Ecto neural progenitor cell (in vitro differentiated cells): Measurements from ENCODE around the gene QRICH2.
"Not testable (repeated sequence)": the region's sequence is repeated elsewhere in the genome, so short reads cannot be mapped to it uniquely, and the experiment has no call there.

Source experiments
- DNase-seq: peaks from one replicate; pipeline ENCODE4 v3.0.0-alpha.2; 2018; ENCODE audit warnings: low spot score

Gene QRICH2

GRCh38 chr17:76331083-76331482 is 23.0 kb upstream of the QRICH2 start:
- DNase-seq = no peak

- DNase-seq = no peak
These were observed 21.6 kb upstream of the QRICH2 start for GRCh38 chr17:76329664-76330063.

DNA sequence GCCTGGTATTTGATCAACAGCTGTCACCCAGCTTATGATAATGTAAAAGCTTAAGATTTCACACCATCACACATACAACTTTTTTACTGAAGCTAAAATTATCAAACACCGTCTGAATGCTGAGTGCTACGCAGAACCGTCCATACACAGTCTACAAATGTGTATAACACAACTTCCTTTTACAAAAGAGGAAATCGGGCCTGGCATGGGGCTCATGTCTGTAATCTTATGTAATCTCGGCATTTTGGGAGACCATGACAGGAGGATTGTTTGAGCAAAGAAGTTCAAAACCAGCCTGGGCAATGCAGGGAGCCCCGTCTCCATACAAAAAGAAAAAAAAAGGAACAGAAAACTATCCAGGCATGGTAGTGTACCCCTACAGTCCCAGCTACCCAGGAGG is 19.6 kb upstream of the QRICH2 start:
- no peak for DNase-seq

DNA sequence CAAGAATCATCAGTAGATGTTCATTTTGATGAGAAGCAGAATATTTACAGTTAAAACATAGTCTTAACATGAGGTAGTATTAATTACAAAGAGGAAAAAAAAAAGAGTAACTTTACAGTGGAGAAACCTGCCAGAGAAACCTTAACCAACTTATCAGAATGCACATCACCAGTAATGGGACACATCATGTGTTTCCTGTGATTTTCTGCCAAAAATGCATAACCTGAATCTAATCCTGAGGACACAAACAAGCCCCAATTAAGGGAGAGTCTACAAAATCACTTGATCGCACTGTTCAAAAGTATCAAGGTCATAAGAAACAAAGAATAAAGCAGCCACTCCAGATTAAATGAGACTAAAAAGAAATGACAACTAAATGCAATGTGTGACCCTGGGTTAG is 18.2 kb upstream of the QRICH2 start:
- no peak for DNase-seq

DNA sequence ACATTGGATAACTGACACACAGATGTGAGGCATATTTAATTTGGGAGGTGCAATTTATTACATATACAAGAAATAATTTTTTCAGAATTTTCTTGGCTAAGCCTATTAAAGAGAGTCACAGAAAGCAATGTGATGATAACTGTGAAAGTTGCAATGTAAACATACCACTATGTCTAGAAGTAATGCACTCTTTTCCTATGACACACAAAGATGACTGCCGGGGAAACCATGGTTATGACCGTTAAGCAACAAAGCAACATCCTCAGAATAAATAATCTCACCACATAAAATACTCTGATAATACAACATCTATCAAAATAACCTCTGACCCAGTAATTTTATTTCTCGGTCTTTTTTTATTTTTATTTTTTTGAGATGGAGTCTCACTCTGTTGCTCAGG is 10.5 kb upstream of the QRICH2 start:
- no peak for DNase-seq

DNA sequence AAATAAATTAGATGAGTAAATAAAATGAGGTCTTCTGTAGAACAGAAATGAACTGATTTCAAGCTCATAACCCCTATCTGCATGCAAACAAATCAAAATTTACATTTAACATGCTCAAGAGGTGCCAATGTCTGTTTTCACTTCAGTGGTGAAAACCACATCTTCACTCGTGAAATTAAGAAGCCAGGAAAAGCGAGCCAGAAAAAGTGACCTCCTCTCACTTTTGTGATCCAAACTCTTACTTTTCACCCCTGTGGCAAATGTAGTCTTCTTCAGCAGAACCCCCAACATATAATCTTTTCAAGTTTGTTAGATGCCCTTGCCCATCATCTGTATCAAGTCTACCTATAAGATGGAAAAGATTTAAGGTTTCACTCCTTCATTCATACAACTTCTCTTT is 9.5 kb upstream of the QRICH2 start:
- DNase-seq = no peak

GRCh38 chr17:76314392-76315227 is 6.5 kb upstream of the QRICH2 start:
- no peak for DNase-seq

GRCh38 chr17:76312735-76313134 is 4.7 kb upstream of the QRICH2 start:
- no peak for DNase-seq

- no peak for DNase-seq
These were observed 1.4 kb upstream of the QRICH2 start for GRCh38 chr17:76309461-76309860.

- no peak for DNase-seq
These were observed 644 bp downstream of the QRICH2 start for GRCh38 chr17:76307299-76307965.

DNA sequence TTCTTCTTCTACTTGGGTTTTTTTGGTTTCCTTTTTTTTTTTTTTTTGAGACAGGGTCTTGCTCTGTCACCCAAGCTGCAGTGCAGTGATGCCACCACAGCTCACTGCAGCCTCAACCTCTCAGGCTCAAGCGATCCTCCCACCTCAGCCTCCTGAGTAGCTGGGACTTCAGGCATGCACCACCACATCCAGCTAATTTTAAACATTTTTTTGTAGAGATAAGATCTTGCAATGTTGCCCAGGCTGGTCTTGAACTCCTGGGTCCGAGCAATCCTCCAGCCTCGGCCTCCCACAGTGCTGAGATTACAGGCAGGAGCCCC is 3.0 kb downstream of the QRICH2 start:
- not testable (repeated sequence) for DNase-seq

- no peak for DNase-seq
These were observed 3.6 kb downstream of the QRICH2 start for GRCh38 chr17:76304226-76305134.

- DNase-seq = no peak
These were observed 10.6 kb downstream of the QRICH2 start for GRCh38 chr17:76297436-76297835.

GRCh38 chr17:76296889-76297288 is 11.2 kb downstream of the QRICH2 start:
- no peak for DNase-seq

GRCh38 chr17:76296186-76296585 is 11.9 kb downstream of the QRICH2 start:
- DNase-seq = no peak

DNA sequence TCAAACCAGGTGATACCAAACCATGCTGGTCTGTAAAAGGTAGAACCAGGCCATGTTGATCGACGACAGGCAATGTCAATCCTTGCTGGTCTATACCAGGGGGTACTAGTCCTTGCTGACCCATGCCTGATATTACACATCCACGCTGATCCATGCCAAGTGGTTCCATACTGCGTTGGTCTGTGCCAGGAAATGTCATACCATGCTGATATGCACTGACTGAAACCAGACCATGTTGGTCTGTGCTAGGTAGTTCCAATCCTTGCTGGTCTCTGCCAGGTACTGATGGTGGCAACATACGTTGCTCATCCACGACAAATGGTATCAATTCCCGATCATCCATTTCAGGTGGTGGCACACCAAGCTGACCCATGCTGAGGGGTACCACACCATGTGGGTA is 15.0 kb downstream of the QRICH2 start:
- DNase-seq = no peak

GRCh38 chr17:76292567-76292966 is 15.5 kb downstream of the QRICH2 start:
- DNase-seq = no peak

DNA sequence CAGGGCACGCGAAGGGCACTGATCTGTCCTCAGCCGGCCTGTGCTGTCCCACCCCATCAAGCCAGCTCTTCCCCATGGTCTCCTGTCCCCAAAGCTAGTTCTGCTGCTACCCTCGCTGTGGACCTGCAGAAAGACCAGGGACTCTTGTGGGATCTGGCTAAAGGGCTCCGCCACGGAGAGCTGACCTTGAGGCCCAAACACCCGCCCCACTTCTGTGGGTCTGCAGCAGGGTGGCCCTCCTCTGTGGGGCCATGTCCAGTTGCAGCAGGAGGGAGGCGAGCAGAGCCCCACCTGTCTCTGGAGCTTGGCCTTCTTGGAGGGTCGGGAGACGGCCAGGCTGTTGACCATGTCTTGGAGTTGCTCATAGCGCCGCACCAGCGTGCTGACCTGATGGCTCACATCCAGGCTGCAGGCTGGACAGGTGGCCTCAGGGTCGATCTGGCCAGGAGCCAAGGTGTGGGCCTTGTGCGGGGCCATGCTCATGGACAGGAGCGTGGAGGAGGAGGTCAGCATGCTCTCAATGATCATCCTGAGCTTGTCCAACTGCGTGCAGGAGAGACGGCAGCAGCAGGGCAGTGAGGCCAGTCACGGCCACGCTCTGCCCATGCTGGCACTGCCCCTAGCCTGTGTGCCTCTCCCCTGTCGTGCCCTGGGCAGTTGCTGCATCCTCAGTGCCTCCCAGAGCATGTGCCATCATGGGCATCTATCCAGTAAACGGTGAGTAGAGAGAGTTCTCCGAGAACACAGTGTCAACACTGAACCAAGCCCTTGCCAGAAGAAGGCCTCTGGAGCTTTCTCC is 26.3 kb downstream of the QRICH2 start:
- DNase-seq = peak; percentile 47

GRCh38 chr17:76280650-76281049 is 27.4 kb downstream of the QRICH2 start:
- no peak for DNase-seq

DNA sequence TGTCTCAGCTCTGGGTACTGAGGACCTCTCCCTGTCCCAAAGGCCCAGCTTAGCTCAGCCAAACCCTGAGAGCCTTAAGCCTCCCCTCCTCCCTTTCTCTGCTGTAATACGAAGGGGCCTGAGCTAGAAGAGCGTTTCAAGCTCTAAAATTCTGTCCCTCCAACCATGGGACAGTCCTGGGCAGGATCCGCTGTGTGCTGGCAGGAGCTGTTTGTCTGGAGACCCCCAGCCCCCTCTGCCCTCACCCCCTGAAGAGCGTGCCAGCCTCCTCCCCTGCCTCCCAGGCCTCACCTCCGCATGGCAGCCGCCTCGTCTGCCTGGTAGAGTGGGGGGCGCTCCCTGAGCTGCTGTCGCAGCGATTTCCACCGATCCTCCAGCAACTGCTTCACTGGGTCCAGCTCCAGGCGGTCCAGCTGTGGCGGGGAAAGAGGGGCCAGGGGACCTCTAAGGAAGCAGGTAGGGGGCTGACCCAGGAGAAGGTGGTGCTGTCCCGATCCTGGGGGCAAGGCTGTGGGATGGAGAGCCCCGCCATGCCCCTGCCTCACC is 28.3 kb downstream of the QRICH2 start:
- DNase-seq = no peak

- DNase-seq = peak; percentile 96
These were observed 28.9 kb downstream of the QRICH2 start for GRCh38 chr17:76278952-76279741.
